Gastrocnemius medialis (tissue), 4 donors: ENCODE measurements around the gene GEMIN7.

Experiments
- CTCF ChIP-seq, 5 experiments: fragments of 450-650 bp in 3 of 5; fragments of 200-600 bp in 2 of 5; sonication (generic) in 2 of 5; IDR thresholded peaks in 4 of 5; conservative IDR thresholded peaks in 1 of 5; 1 replicate in 4 of 5; 2 replicates in 1 of 5; pipeline ENCODE4 v1.5.1; 2016 to 2019; ENCODE audit warnings: antibody characterized with exemption in 5 of 5, mild to moderate bottlenecking in 3 of 5, moderate library complexity in 3 of 5
- POLR2A ChIP-seq, 2 donors: fragments of 450-650 bp; IDR thresholded peaks; one replicate each; pipeline ENCODE4 v1.6.1; 2017; ENCODE audit warnings: antibody characterized with exemption in 2 of 2, mild to moderate bottlenecking in 2 of 2, moderate library complexity in 2 of 2

GRCh38 chr19:45102481-45102880 lies 23.4 kb downstream of the GEMIN7 start:
- TF ChIP-seq CTCF (IDR thresholded peaks at IDR 0.05 in 4 of 5, conservative IDR thresholded peaks at IDR 0.05 in 1 of 5) (no peak), POLR2A (IDR thresholded peaks at IDR 0.05) (no peak)
